Mesothelial cell of epicardium (in vitro differentiated cells): ENCODE results near the gene MLIP. TPM values are rescaled to one million over a fixed set of nuclear protein-coding genes. Genes with fewer than 3 reads are reported as not detected.

Source experiments
- DNase-seq, 2 experiments: peaks; one replicate each; pipeline ENCODE4 v3.0.0; 2021; ENCODE audit warnings: low spot score in 2 of 2; ENCODE audit not compliant: unreplicated experiment in 2 of 2
- H3K27ac Mint-ChIP-seq: 2 replicates; pipeline ENCODE4 v1.8.0; 2021; ENCODE audit warnings: mixed read lengths
- H3K27me3 Mint-ChIP-seq: 2 replicates; pipeline ENCODE4 v1.8.0; 2021; ENCODE audit warnings: low read depth, mixed read lengths
- H3K36me3 Mint-ChIP-seq: 2 replicates; pipeline ENCODE4 v1.8.0; 2021; ENCODE audit warnings: mixed read lengths
- H3K4me1 Mint-ChIP-seq: 2 replicates; pipeline ENCODE4 v1.8.0; 2021; ENCODE audit warnings: mixed read lengths
- H3K4me3 Mint-ChIP-seq: 2 replicates; pipeline ENCODE4 v1.8.0; 2021; ENCODE audit warnings: mild to moderate bottlenecking, moderate library complexity, mixed read lengths
- H3K9me3 Mint-ChIP-seq: 2 replicates; pipeline ENCODE4 v1.8.0; 2021; ENCODE audit warnings: mixed read lengths
- CTCF ChIP-seq: fragments of 200-600 bp; sonication (generic); IDR thresholded peaks from one replicate; pipeline ENCODE4 v1.5.0; 2021; ENCODE audit warnings: antibody characterized with exemption; ENCODE audit not compliant: unreplicated experiment
- total RNA-seq: library from RNA; stranded (reverse); gene quantifications from 3 replicates; pipeline ENCODE4 v1.2.1, GENCODE V29; 2021

Gene MLIP
- total RNA-seq, 1 donor from 2014 or later = 0.78 TPM

- no peaks in the 10 kb centered on the region for H3K4me1 Mint-ChIP-seq
- no peak for TF ChIP-seq CTCF
- H3K4me3 Mint-ChIP-seq = no peak overlapping the region
- no peak for DNase-seq
- H3K36me3 Mint-ChIP-seq = no peaks in the 10 kb centered on the region
- peaks cover 4% of the 10 kb centered on the region for H3K9me3 Mint-ChIP-seq
- H3K27ac Mint-ChIP-seq = no peak overlapping the region
- H3K27me3 Mint-ChIP-seq = no peaks in the 10 kb centered on the region
Observed at GRCh38 chr6:54252496-54252895, 141.3 kb downstream of the MLIP start.

GRCh38 chr6:54252916-54253315 is 141.7 kb downstream of the MLIP start:
- TF ChIP-seq CTCF = no peak
- no peak overlapping the region for H3K4me3 Mint-ChIP-seq
- H3K27me3 Mint-ChIP-seq = no peaks in the 10 kb centered on the region
- no peaks in the 10 kb centered on the region for H3K36me3 Mint-ChIP-seq
- no peak overlapping the region for H3K27ac Mint-ChIP-seq
- DNase-seq = no peak
- H3K4me1 Mint-ChIP-seq = no peaks in the 10 kb centered on the region
- peaks cover 4% of the 10 kb centered on the region for H3K9me3 Mint-ChIP-seq

- H3K9me3 Mint-ChIP-seq = peaks cover 4% of the 10 kb centered on the region
- no peaks in the 10 kb centered on the region for H3K27me3 Mint-ChIP-seq
- DNase-seq = no peak
Observed at GRCh38 chr6:54254886-54255285, 143.6 kb downstream of the MLIP start.

GRCh38 chr6:54255886-54256285 is 144.6 kb downstream of the MLIP start:
- Mint-ChIP-seq H3K4me1 (no peaks in the 10 kb centered on the region), H3K27ac (no peak overlapping the region), H3K36me3 (no peaks in the 10 kb centered on the region), H3K9me3 (no peaks in the 10 kb centered on the region), H3K27me3 (no peaks in the 10 kb centered on the region), H3K4me3 (no peak overlapping the region)
- no peak for TF ChIP-seq CTCF
- DNase-seq = no peak

More at GRCh38 chr6:54254886-54255285, 143.6 kb downstream of the MLIP start:
- H3K27ac Mint-ChIP-seq = no peak overlapping the region
- no peaks in the 10 kb centered on the region for H3K36me3 Mint-ChIP-seq
- H3K4me1 Mint-ChIP-seq = no peaks in the 10 kb centered on the region
- no peak for TF ChIP-seq CTCF
- H3K4me3 Mint-ChIP-seq = no peak overlapping the region

GRCh38 chr6:54260025-54260424 is 148.8 kb downstream of the MLIP start:
- Mint-ChIP-seq H3K27ac (no peak overlapping the region), H3K4me3 (no peak overlapping the region), H3K4me1 (peaks cover 5% of the 10 kb centered on the region), H3K27me3 (no peaks in the 10 kb centered on the region), H3K36me3 (no peaks in the 10 kb centered on the region), H3K9me3 (no peaks in the 10 kb centered on the region)
- no peak for DNase-seq
- no peak for TF ChIP-seq CTCF

- Mint-ChIP-seq H3K36me3 (no peaks in the 10 kb centered on the region), H3K27ac (no peak overlapping the region), H3K27me3 (no peaks in the 10 kb centered on the region)
Observed at GRCh38 chr6:54262499-54262898, 151.3 kb downstream of the MLIP start.

More at GRCh38 chr6:54262499-54262898, 151.3 kb downstream of the MLIP start:
- Mint-ChIP-seq H3K4me3 (no peak overlapping the region), H3K4me1 (peaks cover 5% of the 10 kb centered on the region), H3K9me3 (no peaks in the 10 kb centered on the region)
- no peak for TF ChIP-seq CTCF
- DNase-seq = no peak
